Activated CD4-positive, alpha-beta T cell treated with anti-CD3 and anti-CD28 coated beads, Interleukin-2, Interleukin-4, amounts not matched to agents 100 ng/mL and 50 ng/mL, durations not matched to agents 16 hours and 8 hours (primary cell): ENCODE data around the gene NEU4.
"Not testable (repeated sequence)": the region's sequence is repeated elsewhere in the genome, so short reads cannot be mapped to it uniquely, and the experiment has no call there.

Experiments
- DNase-seq: peaks from one replicate; pipeline ENCODE4 v3.0.0-alpha.2; 2020; ENCODE audit warnings: low spot score

The NEU4 gene

DNA sequence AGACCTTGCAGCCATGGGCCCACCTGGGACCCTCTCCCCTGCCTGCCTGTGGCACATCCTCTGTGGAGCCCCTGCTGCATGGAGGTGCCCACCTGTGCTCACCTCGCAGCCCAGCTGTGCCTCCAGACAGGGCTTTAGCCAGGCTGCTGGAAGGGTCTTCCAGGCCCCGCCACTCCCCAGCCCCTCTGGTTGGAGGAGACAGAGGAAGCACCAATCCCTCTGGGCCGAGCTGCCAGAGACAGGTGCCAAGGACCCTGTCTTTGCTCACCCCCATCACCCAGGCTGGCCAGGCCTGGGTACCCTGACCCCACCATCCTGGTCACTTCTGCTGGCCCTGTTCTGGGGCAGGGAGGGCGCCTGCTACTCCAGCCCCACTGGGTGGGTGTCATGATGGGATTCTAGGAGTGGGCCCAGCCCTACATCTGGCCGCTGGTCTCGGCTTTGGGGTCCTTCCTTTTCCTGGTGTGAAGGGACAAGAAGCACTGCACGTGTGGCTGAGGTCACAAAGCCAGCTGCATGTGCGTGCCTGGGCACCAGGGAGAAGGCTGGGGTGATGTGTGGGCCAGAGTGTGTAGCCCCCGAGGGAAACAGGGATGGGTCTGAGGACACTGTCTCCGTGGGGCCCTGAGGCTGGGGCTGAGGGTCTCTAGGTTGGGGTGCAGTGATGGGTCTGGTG, 9.3 kb upstream of the NEU4 start:
- no peak for DNase-seq

DNA sequence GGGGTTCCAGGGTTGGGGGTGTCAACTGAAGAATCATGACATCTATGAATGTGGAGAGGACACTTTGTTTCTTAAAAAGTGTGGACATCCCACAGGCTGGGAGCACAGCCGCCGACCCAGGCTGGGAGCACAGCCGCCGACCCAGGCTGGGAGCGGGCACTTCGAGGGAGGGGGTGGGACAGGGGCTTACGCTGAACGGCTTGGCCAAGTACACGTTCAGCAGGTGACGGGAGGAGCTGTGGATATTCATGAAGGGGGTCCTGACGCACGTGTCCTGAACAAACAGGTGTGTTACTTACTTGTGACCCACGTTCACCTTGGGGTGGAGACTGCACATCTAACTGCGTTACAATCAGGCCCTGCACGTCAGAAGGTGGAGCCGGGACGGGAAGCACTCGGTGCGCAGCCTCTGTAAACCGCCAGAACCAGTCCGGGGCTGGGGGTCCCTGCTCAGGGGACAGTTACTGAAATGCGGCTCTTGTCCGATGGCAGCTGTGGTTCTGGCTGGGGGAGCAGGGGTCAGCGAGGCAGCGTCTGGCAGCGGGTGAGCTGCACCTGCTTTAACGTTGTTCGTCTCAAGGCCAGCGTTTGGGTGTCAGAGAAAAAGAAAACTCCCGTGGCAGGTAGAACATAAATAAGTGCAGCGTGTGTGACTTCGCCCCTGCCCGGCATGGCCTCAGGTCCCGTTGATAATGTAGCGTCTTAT, 8.6 kb upstream of the NEU4 start:
- DNase-seq: not testable (repeated sequence)

DNA sequence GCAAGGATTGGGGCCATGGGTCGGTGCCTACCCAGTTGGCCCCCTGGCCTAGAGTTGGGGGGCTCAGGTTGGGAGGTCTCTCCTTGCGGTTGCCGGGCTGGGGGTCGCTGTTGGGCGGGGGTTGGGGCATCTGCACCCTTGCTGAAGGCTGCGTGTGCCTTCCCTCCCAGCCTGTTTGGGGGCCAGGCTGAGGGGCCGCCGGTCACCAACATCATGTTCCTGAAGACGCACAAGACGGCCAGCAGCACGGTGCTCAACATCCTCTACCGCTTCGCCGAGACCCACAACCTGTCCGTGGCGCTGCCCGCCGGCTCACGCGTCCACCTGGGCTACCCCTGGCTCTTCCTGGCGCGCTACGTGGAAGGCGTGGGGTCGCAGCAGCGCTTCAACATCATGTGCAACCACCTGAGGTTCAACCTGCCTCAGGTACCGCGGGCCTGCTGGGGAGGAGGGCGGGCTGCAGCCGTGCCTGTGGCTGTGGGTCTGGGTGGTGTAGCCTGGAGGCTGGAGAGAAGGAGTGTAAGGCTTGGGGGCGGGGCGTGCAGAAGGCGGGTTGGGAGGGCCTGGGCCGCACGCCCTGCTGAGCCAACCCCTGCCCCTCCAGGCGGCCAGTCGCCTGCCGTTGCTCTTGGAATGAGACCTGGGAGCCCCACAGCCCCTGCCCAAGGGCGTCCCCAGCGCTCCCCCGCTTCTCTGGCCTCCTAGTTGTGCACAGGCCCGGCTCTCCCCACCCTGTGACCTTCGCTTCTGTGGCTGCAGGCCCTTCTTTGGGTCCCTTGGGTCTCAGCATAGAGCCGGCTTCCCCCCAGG, 7.2 kb upstream of the NEU4 start:
- no peak for DNase-seq

DNA sequence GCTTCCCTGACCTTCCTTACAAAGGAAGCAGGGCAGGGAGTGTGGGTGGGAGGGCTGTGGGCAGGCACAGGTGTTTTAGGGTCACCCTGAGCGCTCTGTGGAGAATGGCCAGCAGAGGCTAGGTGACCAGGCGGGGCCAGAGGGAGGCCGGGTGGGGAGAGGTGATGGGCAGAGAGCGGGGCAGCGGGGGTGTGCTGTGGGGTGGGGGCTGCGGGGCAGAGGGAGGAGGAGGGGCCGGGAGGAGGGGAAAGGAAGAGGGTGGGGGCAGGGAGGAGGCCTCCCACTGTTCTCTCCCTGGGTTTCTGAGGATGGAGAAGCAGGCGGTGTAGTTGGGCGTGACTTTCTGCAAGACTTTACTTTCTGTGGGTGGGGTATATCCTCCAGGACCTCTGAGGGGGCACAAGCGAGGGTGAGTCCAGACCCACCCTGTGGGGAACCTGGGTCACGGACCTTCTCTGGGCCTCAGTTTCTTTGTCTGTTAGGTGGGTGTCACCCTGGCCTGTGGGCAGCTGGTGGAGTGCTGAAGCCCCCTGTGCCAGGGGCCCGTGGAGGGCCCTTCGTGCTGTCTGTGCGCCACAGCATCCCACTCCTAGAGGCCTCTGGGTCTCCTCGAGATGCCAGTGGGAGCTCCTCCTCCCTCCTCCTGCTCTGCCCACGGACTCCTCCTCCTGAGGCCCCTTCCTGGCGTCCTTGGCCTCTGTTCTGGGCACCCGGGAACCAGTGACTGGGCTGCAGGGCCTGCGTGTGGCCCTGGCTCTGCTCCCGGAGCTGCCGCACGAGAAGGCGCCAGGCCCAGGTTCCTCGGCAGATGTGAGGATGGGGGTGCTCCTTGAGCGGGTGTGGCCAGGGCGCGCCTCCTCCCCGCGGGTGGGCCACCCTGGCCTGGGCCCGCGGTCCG, 6.3 kb upstream of the NEU4 start:
- no peak for DNase-seq

DNA sequence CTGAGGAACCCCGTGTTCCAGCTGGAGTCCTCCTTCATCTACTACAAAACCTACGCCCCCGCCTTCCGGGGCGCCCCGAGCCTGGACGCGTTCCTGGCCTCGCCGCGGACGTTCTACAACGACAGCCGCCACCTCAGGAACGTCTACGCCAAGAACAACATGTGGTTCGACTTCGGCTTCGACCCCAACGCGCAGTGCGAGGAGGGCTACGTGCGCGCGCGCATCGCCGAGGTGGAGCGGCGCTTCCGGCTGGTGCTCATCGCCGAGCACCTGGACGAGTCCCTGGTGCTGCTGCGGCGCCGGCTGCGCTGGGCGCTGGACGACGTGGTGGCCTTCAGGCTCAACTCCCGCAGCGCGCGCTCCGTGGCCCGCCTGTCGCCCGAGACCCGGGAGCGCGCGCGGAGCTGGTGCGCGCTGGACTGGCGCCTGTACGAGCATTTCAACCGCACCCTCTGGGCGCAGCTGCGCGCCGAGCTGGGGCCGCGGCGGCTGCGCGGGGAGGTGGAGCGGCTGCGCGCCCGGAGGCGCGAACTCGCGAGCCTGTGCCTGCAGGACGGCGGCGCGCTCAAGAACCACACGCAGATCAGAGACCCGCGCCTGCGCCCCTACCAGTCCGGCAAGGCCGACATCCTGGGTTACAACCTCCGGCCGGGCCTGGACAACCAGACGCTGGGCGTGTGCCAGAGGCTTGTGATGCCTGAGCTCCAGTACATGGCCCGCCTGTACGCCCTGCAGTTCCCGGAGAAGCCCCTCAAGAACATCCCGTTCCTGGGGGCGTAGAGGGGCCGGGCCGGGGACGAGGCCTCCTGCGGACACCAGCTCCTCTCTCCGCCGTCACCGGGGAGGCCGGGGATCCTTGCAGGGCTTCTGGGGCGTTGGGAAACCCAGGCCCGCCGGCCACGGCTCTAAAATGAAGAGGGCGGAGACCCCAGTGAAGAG, 5.3 kb upstream of the NEU4 start:
- DNase-seq: peak; percentile 38

DNA sequence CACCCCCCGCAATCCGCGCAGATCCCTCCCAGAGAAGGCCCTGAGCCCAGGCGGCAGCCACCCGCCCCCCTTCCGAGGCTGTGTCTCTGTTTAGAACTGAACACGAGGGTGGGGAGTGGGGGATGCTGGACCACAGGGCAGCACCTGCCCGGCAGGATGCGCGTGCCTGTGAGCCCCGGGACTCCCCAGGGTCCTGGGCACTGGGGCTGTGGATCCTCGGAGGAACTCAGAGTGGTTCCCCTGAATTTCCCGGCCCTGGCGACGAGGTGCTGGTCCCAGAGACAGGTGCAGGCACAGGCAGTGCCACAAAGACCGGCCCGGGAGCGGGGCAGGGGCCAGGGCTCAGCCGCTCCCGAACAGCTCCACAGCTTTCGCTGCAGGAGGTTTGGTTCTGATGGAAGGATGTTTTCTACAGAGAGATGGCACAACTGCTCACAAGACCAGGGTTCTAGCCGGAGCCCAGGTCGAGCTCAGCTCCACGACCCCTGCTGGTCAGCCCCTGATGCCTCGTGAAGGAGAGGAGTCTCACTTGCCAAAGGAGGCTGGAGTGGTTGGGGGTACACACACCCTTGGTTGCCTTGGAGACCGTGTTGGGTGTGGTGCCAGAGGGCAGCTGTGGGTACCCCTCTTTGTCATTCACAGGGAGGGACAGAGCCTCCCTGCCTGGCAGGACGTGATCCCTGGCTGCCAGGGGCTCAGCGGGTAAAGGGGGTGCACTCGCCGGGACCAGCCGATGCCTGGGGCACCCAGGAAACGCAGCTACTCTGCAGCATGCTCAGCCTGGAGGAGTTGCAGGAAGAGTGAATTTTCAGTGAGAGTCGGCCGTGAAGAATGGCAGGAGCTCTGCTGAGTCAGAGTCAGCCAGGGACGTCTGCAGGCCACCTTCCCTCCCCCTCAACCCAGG, 4.4 kb upstream of the NEU4 start:
- DNase-seq: no peak

DNA sequence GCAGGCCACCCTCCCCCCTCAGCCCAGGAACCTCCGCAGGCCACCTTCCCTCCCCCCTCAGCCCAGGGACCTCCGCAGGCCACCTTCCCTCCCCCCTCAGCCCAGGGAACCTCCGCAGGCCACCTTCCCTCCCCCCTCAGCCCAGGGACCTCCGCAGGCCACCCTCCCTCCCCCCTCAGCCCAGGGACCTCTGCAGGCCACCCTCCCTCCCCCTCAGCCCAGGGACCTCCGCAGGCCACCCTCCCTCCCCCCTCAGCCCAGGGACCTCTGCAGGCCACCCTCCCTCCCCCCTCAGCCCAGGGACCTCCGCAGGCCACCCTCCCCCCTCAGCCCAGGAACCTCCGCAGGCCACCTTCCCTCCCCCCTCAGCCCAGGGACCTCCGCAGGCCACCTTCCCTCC, 2.8 kb upstream of the NEU4 start:
- not testable (repeated sequence) for DNase-seq

DNA sequence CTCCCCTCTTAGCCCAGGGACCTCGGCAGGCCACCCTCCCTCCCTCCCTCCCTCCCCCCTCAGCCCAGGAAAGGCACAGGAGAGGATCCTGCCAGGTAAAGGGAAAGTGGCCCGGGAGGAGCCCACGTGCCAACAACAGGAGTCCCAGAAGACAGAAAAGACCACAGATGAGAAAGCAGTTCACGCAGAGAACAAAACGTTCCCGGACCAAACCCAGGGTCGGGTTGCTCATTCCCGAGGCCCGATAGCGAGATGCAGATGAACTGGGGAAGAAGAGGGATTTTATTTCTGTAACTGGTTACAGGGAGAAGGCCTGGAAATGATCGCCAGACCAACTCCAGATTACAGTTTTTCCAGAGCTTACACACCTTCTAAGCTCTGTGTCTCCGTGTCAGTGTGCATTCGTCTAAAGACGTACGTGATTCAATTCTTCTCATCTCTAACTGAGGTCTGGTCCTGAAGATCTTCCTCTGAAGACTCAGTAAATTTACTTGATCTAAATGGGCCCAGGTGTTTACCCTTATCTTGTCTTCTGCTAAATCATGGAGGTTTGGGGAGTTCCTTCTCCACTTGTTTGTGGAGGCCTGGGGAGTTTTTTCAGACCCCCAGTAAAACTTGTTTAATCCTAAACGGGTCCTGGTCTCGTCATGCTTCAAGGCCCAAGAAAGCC, 807 bp upstream of the NEU4 start:
- no peak for DNase-seq

DNA sequence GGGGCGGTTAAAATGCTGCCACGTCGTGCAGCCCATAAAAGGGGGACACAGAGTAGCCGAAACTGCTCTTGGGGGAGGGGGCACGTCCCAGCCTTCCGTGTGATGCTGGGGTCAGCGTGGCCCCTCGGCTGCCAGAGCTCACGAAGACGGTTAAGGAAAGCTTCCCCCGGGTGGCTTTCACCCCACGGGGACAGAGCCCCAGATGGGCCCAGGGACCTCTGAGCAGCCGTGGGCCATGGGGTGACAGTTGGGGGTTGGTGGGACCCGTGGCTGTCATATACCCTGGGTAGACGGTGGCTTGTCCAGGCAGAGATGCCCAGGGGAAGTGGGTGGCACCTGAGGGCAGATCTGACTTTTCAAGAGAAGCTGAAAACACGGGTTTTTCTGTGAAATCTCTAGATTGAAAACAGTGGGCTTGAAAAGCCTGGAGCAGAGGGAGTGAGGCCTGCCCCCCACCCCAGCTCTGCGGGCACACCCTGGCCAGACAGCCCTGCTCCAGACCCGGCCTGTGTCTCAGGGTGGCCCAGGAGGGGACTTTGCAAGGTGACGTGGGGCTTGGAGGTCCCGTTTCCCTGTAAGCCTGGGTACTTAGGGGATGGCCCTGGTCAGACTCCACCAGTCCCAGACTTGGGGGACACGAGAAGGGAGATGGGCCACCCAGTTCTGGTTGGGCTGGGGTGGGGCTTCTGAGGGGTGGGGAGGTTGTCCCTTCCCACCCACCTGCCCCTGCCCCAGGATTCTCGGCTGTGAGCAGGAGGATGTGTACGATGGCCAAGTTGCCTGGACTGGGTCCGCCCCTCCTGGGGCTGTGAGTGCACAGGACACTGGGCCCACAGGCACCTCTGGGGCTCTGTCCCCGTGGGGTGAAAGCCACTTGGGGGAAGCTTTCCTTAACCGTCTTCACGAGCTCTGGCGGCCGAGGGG, 652 bp downstream of the NEU4 start:
- no peak for DNase-seq

DNA sequence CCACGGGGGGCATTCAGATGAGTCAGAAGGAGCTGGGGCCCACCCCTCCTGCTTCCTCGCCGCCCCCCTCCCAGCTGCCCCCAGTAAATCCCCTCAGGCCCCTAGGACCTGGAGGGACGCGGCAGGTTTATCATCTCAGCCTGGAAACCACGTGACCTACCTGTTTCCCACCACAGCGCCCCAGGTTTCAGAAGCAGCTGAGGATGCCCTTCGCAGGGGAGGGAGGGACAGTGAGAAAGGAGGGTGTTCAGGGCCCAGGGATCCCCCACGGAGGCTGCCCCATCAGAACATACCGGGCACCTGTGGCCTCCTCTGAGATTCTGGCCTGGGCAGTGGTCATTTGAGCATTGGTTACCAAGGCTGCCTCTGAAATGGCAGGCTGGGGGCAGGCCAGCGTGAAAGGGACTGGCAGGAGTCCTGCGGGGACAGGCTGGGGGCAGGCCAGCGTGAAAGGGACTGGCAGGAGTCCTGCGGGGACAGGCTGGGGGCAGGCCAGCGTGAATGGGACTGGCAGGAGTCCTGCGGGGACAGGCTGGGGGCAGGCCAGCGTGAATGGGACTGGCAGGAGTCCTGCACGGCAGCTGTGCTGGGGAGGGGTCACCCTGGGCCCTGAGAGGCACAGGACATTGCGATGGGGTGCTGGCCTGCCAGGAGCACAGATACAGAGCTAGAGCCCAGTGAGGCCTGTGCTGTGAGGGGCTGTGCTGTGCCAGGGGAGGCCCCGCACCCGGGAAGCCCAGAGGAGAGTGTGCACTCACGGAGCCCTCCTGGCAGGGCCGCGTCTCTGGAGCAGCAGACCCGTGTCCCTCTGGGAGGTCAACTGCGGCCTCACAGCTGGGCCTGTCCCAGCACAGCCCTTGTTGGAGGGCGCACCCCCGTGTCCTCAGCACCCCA, 1.6 kb downstream of the NEU4 start:
- DNase-seq: no peak

DNA sequence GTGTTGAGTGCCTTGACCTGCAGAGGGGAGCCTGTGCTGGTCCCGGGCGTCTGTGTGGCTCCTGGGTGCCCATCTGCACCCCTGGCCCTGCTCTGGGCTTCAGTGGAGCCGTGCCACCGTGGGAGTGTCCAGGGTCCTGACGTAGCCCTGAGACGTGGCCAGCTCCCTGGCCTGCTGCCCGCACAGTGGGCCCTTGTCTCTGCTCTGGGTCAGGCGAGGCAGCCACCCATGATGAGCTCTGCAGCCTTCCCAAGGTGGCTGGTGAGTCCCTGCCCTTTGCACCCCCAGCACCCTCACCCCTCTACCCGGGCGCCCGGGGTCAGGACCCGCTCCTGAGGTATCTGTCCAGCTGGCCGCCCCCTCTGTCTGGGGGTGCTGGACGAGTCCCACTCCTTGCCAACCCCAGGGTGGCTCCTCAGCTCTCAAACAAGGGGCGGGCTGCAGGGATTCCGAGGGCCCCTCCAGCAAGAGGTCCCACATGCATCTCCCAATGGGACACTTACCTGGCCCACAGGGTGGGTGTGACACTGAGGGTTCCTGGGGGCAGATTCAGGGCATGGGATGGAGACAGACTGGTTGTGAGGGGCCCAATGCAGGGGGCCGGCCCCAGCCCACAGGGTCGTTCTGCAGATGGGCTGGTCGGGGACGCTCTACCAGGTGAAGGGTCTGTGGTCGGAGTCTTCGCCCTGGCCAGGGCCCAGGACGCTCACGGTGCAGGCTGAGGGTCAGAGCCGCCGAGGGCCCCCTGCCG, 2.4 kb downstream of the NEU4 start:
- DNase-seq: no peak

DNA sequence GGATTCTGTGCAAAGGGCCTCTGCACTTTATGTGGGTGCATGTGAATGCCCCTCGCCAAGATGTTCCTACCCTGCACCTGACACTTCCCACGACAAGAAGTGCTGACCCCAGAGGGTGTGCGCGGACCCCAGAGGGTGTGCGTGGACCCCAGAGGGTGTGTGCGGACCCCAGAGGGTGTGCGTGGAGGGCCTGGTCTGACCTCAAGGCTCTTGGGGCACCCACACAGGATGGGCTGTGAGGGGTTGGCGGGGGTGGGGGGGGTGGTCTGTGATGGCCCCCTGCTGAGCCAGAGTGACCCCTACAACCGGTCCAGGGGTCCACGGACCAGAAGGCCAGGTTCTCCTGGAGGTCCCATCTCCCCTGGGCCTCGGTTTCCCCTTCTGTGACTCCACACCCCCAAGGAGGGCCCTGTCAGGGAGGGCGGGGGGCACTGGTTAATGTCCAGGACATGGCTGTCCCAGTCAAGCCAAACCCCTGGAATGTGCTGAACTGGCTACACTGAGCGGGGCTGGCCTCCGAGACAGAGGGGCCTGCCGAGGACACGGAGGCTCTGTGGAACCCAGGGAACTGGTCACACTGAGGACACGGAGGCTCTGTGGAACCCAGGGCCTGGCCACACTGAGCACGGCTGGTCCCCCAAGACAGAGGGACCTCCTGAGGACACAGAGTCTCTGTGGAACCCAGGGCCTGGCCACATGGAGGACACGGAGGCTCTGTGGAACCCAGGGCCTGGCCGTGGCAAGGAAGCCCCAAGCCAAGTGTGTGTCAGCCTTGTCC, 3.1 kb downstream of the NEU4 start:
- no peak for DNase-seq

DNA sequence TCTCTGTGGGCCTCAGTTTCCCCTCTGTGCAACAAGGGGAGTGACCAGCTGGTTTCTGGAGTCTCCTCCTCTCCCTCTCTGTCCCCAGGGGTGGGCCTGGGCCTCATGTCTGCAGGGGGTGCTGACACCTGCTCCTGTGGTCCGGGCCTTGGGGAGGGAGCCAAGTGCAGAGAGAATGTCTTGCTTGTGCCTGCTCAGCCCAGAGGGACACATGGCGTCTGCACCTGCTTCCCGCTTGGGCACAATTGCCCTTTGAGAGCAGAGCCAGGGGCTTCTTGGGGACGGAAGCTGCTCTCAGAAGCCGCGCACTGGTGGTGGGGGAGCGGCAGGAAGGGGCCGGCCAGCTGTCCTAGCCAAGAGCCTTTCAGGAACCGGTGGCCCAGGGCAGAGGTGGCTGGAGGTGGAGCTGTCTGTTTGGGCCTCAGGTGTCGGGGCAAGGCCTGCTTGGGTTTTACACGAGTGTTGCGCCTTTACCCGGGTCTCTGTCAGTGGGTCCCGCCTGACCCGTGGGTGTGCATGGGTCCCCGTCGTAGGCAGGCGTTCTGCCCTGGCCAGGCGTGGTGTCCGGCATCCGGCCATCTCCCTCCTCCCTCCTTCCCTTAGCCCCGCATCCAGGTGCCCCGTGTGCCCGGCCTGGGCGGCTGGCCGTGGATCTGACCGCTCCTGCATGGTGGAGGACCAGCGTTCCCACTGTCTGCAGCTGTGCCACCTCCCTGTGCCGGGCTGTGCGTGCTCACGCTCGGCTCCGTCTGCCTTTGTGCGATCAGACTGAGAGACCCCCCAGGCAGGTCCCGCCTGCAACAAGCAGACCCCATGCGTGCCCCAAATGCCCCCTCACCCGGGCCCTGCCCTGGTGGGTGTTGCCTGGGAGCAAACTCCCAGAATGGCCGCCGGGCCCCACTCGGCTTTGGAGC, 4.0 kb downstream of the NEU4 start:
- DNase-seq: no peak

DNA sequence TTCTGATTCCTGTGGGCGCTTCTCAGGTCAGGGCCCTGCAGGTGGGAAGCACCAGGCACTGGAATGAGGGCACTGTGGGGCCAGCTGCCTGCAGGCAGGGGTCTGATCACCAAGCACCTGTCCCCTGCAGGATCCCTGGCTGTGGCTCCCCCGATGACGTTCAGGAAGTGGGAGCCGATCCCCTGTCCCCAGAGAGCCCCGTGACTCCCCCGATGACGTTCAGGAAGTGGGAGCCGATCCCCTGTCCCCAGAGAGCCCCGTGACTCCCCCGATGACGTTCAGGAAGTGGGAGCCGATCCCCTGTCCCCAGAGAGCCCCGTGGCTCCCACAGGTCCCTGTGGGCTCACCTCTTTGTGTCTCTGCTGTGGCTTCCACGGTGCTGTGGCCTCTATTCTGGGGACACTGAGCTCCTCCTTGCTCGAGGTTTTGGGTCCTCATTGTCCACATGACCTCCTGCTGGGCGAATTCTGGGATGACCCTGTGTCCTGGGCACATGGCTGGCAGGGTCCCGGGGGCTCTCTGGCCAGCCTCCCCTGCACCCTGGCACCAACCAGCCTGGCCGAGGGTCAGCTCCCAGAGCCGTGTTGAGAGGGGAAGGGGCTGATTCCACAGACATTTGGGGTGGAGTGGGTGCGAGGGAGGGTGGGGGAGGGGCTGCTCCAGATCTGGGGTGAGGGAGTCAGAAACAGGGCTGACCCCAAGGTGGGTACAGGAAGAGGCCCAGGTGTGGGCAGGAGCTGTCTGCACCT, 4.8 kb downstream of the NEU4 start:
- no peak for DNase-seq
